Measurements from ENCODE around the gene C4BPA.

- TF ChIP-seq, protein P1, sequence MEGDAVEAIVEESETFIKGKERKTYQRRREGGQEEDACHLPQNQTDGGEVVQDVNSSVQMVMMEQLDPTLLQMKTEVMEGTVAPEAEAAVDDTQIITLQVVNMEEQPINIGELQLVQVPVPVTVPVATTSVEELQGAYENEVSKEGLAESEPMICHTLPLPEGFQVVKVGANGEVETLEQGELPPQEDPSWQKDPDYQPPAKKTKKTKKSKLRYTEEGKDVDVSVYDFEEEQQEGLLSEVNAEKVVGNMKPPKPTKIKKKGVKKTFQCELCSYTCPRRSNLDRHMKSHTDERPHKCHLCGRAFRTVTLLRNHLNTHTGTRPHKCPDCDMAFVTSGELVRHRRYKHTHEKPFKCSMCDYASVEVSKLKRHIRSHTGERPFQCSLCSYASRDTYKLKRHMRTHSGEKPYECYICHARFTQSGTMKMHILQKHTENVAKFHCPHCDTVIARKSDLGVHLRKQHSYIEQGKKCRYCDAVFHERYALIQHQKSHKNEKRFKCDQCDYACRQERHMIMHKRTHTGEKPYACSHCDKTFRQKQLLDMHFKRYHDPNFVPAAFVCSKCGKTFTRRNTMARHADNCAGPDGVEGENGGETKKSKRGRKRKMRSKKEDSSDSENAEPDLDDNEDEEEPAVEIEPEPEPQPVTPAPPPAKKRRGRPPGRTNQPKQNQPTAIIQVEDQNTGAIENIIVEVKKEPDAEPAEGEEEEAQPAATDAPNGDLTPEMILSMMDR (IDR thresholded peaks at IDR 0.05), result no peak
- TF ChIP-seq POLR2A (IDR thresholded peaks at IDR 0.05), result no peak
Observed at GRCh38 chr1:207076181-207076955, 27.7 kb upstream of the C4BPA start.

All from uterus (tissue), 2 donors.